ENCODE data around the gene CCL15. TPM values are rescaled to one million over a fixed set of nuclear protein-coding genes. Genes with fewer than 3 reads are reported as not detected.

The CCL15 gene, protein sequence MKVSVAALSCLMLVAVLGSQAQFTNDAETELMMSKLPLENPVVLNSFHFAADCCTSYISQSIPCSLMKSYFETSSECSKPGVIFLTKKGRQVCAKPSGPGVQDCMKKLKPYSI
- not detected in 2 replicates for total RNA-seq

DNA sequence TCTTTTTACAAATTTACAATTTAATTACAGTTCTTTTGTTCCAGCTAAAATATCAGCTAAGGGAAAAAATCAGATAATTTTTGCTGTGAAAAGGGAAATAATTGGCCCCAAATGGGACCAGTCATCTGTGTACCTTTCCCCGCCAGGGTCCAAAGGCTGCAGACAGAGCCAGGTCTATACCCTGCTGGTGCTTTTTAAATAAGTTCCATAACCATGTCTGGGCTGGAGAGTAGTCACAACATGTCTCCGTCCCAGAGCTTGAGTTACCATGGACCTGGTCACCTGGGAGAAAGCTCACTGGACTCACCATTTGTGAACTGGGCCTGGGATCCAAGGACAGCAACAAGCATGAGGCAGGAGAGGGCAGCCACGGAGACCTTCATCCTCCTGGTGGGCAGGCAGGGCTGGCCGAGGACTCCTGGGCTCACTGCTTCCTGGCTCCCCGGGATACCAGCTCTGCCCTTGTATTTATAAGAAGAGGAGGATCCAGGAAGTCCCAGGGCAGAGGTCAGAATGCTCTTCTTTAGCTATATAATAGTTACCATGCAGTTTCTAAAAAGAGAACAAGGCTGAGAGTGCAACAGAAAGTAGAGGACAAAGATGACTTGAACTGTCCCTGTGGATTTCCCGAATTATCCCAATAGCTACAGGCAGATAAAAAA lies at the start of gene CCL15:
CCL15 (minus strand) TSS at position 444 of the 662 bp plus-strand sequence; CDS start at position 383, 61 bp downstream.

DNA sequence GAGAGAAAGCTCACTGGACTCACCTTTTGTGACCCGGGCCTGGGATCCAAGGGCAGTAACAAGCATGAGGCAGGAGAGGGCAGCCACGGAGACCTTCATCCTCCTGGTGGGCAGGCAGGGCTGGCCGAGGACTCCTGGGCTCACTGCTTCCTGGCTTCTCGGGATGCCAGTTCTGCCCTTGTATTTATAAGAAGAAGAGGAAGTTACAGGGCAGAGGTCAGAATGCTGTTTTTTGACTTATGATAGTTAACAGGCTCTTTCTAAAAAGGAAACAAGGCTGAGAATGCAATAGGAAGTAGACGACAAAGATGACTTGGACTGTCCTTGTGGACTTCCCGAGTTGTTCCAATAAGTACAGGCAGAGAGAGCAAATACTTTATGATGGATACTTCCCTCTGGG lies 16.4 kb upstream of the CCL15 start, which contains the start of gene CCL23:
CCL23 (minus strand) TSS at position 174 of the 400 bp plus-strand sequence; CDS start at position 99, 75 bp downstream.

GRCh38 chr17:35986643-35987042 lies 14.7 kb downstream of the CCL15 start, which contains the start of gene CCL14:
Gene CCL14 (minus strand): TSS chr17:35986729. CDS start chr17:35986649, 80 bp downstream.

GRCh38 chr17:35981246-35981645 lies 20.1 kb downstream of the CCL15 start, which contains the start of gene CCL16:
Gene CCL16 (minus strand): TSS chr17:35981497. CDS start chr17:35981420, 77 bp downstream.

Other genes with a start within 250 kb of the CCL15 start
- not detected in 2 replicates for gene GAS2L2, start 248.3 kb downstream of the CCL15 start, total RNA-seq
- gene C17orf50, start 240.7 kb downstream of the CCL15 start, total RNA-seq = not detected in 2 replicates
- gene MMP28, start 205.9 kb downstream of the CCL15 start, total RNA-seq = 11.0 and 11.3 TPM in 2 replicates
- 41.4 and 138 TPM in 2 replicates for gene TAF15, start 192.1 kb downstream of the CCL15 start, total RNA-seq
- gene HEATR9, start 132.7 kb downstream of the CCL15 start, total RNA-seq = not detected in 2 replicates
- under 0.01 and 1.8 TPM in 2 replicates for gene CCL5, start 121.2 kb downstream of the CCL15 start, total RNA-seq
- 0.19 TPM in 1 of 2 replicates, not detected in the other for gene RDM1, start 70.8 kb downstream of the CCL15 start, total RNA-seq
- gene LYZL6, start 57.8 kb downstream of the CCL15 start, total RNA-seq = not detected in 2 replicates
- 0.65 TPM in 1 of 2 replicates, not detected in the other for gene CCL16, start 20.1 kb downstream of the CCL15 start, total RNA-seq
- gene CCL14, start 14.8 kb downstream of the CCL15 start, total RNA-seq = 4.4 and 11.5 TPM in 2 replicates
- gene CCL23, start 16.4 kb upstream of the CCL15 start, total RNA-seq = 0.76 and 3.4 TPM in 2 replicates
- gene CCL18, start 62.7 kb upstream of the CCL15 start, total RNA-seq = not detected in 2 replicates
- gene CCL3, start 88.6 kb upstream of the CCL15 start, total RNA-seq = not detected in 2 replicates
- gene CCL4, start 102.3 kb upstream of the CCL15 start, total RNA-seq = not detected in 2 replicates
- gene TBC1D3B, start 175.1 kb upstream of the CCL15 start, total RNA-seq = 0.97 and 2.6 TPM in 2 replicates
- not detected in 2 replicates for gene CCL3L1, start 195.2 kb upstream of the CCL15 start, total RNA-seq
- gene CCL4L2, start 209.5 kb upstream of the CCL15 start, total RNA-seq = not detected in 2 replicates